H9 (cell line): ENCODE measurements around the gene RIPK1. TPM values are rescaled to one million over a fixed set of nuclear protein-coding genes. Genes with fewer than 3 reads are reported as not detected.

Experiments
- DNase-seq: peaks from one replicate; pipeline ENCODE4 v3.0.0-alpha.2; 2017
- H2AFZ ChIP-seq: one replicate; pipeline ENCODE4 v1.6.1; 2013; ENCODE audit warnings: mild to moderate bottlenecking, low read length, control low read depth, moderate library complexity
- H2AK5ac ChIP-seq: 2 replicates; pipeline ENCODE4 v1.6.1; 2013; ENCODE audit warnings: low read length, control low read depth, mixed read lengths; ENCODE audit not compliant: insufficient read length
- H2BK120ac ChIP-seq: one replicate; pipeline ENCODE4 v1.6.1; 2013; ENCODE audit warnings: low read depth, mild to moderate bottlenecking, low read length, control low read depth, inconsistent platforms; ENCODE audit not compliant: poor library complexity, severe bottlenecking
- H2BK12ac ChIP-seq: 2 replicates; pipeline ENCODE4 v1.6.1; 2013; ENCODE audit warnings: low read length, control low read depth, mixed read lengths, low read depth; ENCODE audit not compliant: insufficient read length
- H2BK15ac ChIP-seq: 2 replicates; pipeline ENCODE4 v1.6.1; 2013; ENCODE audit warnings: low read depth, low read length, control low read depth
- H2BK20ac ChIP-seq: one replicate; pipeline ENCODE4 v1.6.1; 2013; ENCODE audit warnings: low read depth, mild to moderate bottlenecking, low read length, control low read depth, inconsistent platforms; ENCODE audit not compliant: poor library complexity, severe bottlenecking
- H2BK5ac ChIP-seq: 2 replicates; pipeline ENCODE4 v1.6.1; 2013; ENCODE audit warnings: low read length, control low read depth, mixed read lengths; ENCODE audit not compliant: insufficient read length
- H3K14ac ChIP-seq: 2 replicates; pipeline ENCODE4 v1.6.1; 2013; ENCODE audit warnings: low read length, control low read depth; ENCODE audit not compliant: insufficient read depth
- H3K18ac ChIP-seq: 2 replicates; pipeline ENCODE4 v1.6.1; 2013; ENCODE audit warnings: low read depth, mild to moderate bottlenecking, mixed read lengths, low read length, control low read depth; ENCODE audit not compliant: insufficient read length
- H3K23ac ChIP-seq: 2 replicates; pipeline ENCODE4 v1.6.1; 2013; ENCODE audit warnings: low read length, control low read depth, mixed read lengths, low read depth; ENCODE audit not compliant: insufficient read length
- H3K23me2 ChIP-seq: 2 replicates; pipeline ENCODE4 v1.6.1; 2013; ENCODE audit warnings: low read depth, mild to moderate bottlenecking, mixed read lengths, low read length, control low read depth; ENCODE audit not compliant: insufficient read length, poor library complexity, severe bottlenecking
- H3K27ac ChIP-seq: 2 replicates; pipeline ENCODE4 v1.5.1; 2013; ENCODE audit warnings: low read length, control low read depth, mixed read lengths, low read depth; ENCODE audit not compliant: insufficient read length
- H3K27me3 ChIP-seq: 2 replicates; pipeline ENCODE4 v1.6.1; 2013; ENCODE audit warnings: low read length, control low read depth, inconsistent platforms; ENCODE audit not compliant: insufficient read depth
- H3K4ac ChIP-seq: 2 replicates; pipeline ENCODE4 v1.6.1; 2013; ENCODE audit warnings: low read depth, mild to moderate bottlenecking, control low read depth, inconsistent platforms, low read length, moderate library complexity
- H3K4me1 ChIP-seq: 2 replicates; pipeline ENCODE4 v1.6.1; 2013; ENCODE audit warnings: low read length, control low read depth, inconsistent platforms; ENCODE audit not compliant: insufficient read depth
- H3K4me2 ChIP-seq: 2 replicates; pipeline ENCODE4 v1.6.1; 2013; ENCODE audit warnings: low read length, control low read depth, mixed read lengths; ENCODE audit not compliant: insufficient read length, insufficient read depth
- H3K56ac ChIP-seq: 2 replicates; pipeline ENCODE4 v1.6.1; 2013; ENCODE audit warnings: low read depth, mild to moderate bottlenecking, mixed read lengths, low read length, control low read depth; ENCODE audit not compliant: insufficient read length
- H3K79me1 ChIP-seq: 2 replicates; pipeline ENCODE4 v1.6.1; 2013; ENCODE audit warnings: low read depth, mild to moderate bottlenecking, moderate library complexity, low read length, control low read depth, inconsistent platforms; ENCODE audit not compliant: insufficient read depth, poor library complexity, severe bottlenecking
- H3K79me2 ChIP-seq: 2 replicates; pipeline ENCODE4 v1.6.1; 2013; ENCODE audit warnings: low read length, control low read depth, inconsistent platforms; ENCODE audit not compliant: insufficient read depth
- H3K9ac ChIP-seq: 2 replicates; pipeline ENCODE4 v1.6.1; 2013; ENCODE audit warnings: low read length, control low read depth, mixed read lengths; ENCODE audit not compliant: insufficient read length; ENCODE audit errors: extremely low read depth
- H3K9me3 ChIP-seq: one replicate; pipeline ENCODE4 v1.6.1; 2013; ENCODE audit warnings: low read depth, low read length, inconsistent platforms; ENCODE audit not compliant: control insufficient read depth
- H3T11ph ChIP-seq: one replicate; pipeline ENCODE4 v1.6.1; 2013; ENCODE audit warnings: mild to moderate bottlenecking, low read length, control low read depth, inconsistent platforms
- H4K20me1 ChIP-seq: one replicate; pipeline ENCODE4 v1.6.1; 2013; ENCODE audit not compliant: control insufficient read depth, insufficient read length, insufficient read depth
- H4K5ac ChIP-seq: 2 replicates; pipeline ENCODE4 v1.6.1; 2013; ENCODE audit warnings: low read depth, mild to moderate bottlenecking, mixed read lengths, low read length, control low read depth; ENCODE audit not compliant: insufficient read length
- H4K8ac ChIP-seq: replicated peaks from 2 replicates; pipeline ENCODE4 v1.6.1; 2013; ENCODE audit warnings: low read length, control low read depth, mixed read lengths, low read depth; ENCODE audit not compliant: insufficient read length
- H4K91ac ChIP-seq: 2 replicates; pipeline ENCODE4 v1.6.1; 2013; ENCODE audit warnings: low read depth, mild to moderate bottlenecking, moderate library complexity, mixed read lengths, low read length, control low read depth; ENCODE audit not compliant: insufficient read length
- H3K27ac Mint-ChIP-seq, 3 experiments: 2 replicates in 2 of 3; 3 replicates in 1 of 3; pipeline ENCODE4 v1.8.0; 2020 to 2021; ENCODE audit warnings: mixed read lengths in 3 of 3, mild to moderate bottlenecking in 1 of 3, moderate library complexity in 1 of 3
- H3K27me3 Mint-ChIP-seq: 2 replicates; pipeline ENCODE4 v1.8.0; 2021; ENCODE audit warnings: low read depth, mild to moderate bottlenecking, moderate library complexity, mixed read lengths
- H3K36me3 Mint-ChIP-seq, 3 experiments: 2 replicates in 2 of 3; 3 replicates in 1 of 3; pipeline ENCODE4 v1.8.0; 2020 to 2021; ENCODE audit warnings: low read depth in 3 of 3, mixed read lengths in 3 of 3; ENCODE audit not compliant: insufficient read depth in 1 of 3
- H3K4me1 Mint-ChIP-seq, 2 experiments: 2 replicates each; pipeline ENCODE4 v1.8.0; 2020; ENCODE audit warnings: mixed read lengths in 2 of 2
- H3K4me3 Mint-ChIP-seq, 2 experiments: 2 replicates in 1 of 2; 3 replicates in 1 of 2; pipeline ENCODE4 v1.8.0; 2020 to 2021; ENCODE audit warnings: mild to moderate bottlenecking in 2 of 2, mixed read lengths in 2 of 2, moderate library complexity in 1 of 2
- H3K9me3 Mint-ChIP-seq, 2 experiments: 2 replicates in 1 of 2; 3 replicates in 1 of 2; pipeline ENCODE4 v1.8.0; 2020; ENCODE audit warnings: mild to moderate bottlenecking in 2 of 2, mixed read lengths in 2 of 2, moderate library complexity in 1 of 2
- CTCF ChIP-seq: fragments of 200-600 bp; sonication (generic); conservative IDR thresholded peaks from 3 replicates; pipeline ENCODE4 v1.8.0; 2021; ENCODE audit warnings: antibody characterized with exemption, mild to moderate bottlenecking
- WGBS: extraction: QIAGEN DNeasy Blood & Tissue Kit; methylation state at CpG from one replicate; pipeline ENCODE4 v1.1.7; 2013; ENCODE audit warnings: missing lambda C conversion rate, low lambda C conversion rate, mixed read lengths; ENCODE audit not compliant: insufficient read length; ENCODE audit errors: extremely low coverage; 5-methylcytosine and 5-hydroxymethylcytosine counted together
- total RNA-seq: library from RNA; stranded (reverse); gene quantifications from 2 replicates; pipeline ENCODE4 v1.2.1, GENCODE V29; 2021

The RIPK1 gene
- total RNA-seq, 1 experiment from 2014 or later, result 24.6 TPM

- Histone ChIP-seq H3K9ac (no peak overlapping the region), H3K4me2 (no peak overlapping the region), H3K4me1 (peaks cover 4% of the 10 kb centered on the region; the same call in 1 of the 2 replicates), H2AFZ (no peak overlapping the region), H2AK5ac (no peak overlapping the region), H3K4ac (no peak overlapping the region), H4K8ac (no peak overlapping the region), H2BK5ac (no peak overlapping the region), H3K18ac (peak overlapping the region; percentile 30), H3K56ac (no peak overlapping the region), H2BK120ac (no peak overlapping the region), H3K79me1 (no peaks in the 10 kb centered on the region), H3T11ph (no peak overlapping the region), H3K23ac (no peak overlapping the region), H2BK12ac (no peak overlapping the region), H3K27me3 (no peaks in the 10 kb centered on the region), H3K27ac (peak overlapping the region; percentile 16), H4K20me1 (no peaks in the 10 kb centered on the region), H4K5ac (no peak overlapping the region), H4K91ac (no peak overlapping the region), H2BK15ac (no peak overlapping the region), H3K23me2 (no peaks in the 10 kb centered on the region), H3K14ac (no peak overlapping the region; the same call in 1 of the 2 replicates), H3K9me3 (no peaks in the 10 kb centered on the region), H2BK20ac (no peak overlapping the region), H3K79me2 (no peaks in the 10 kb centered on the region)
- Mint-ChIP-seq H3K27ac (peak overlapping the region; percentile 36 to 97 (median 64); a peak in 4 of 7 replicates), H3K9me3 (peaks cover 8 to 12% of the 10 kb centered on the region in 2 experiments), H3K36me3 (peaks cover 32 to 53% (median 44%) of the 10 kb centered on the region in 3 experiments), H3K27me3 (peaks cover 5% of the 10 kb centered on the region; the same call in 1 of the 2 replicates), H3K4me3 (peak overlapping the region in 1 of 2 experiments; percentile 57; a peak in 2 of 5 replicates), H3K4me1 (peaks cover 32 to 34% of the 10 kb centered on the region in 2 experiments)
- WGBS, result no CpG with 5 or more reads among the region's 26 CpGs
- DNase-seq, result peak; percentile 48
- TF ChIP-seq CTCF, result no peak
Measured at GRCh38 chr6:3022765-3023662, 45.3 kb upstream of the RIPK1 start.
